ENCODE data around the gene LHX6.

The LHX6 gene

DNA sequence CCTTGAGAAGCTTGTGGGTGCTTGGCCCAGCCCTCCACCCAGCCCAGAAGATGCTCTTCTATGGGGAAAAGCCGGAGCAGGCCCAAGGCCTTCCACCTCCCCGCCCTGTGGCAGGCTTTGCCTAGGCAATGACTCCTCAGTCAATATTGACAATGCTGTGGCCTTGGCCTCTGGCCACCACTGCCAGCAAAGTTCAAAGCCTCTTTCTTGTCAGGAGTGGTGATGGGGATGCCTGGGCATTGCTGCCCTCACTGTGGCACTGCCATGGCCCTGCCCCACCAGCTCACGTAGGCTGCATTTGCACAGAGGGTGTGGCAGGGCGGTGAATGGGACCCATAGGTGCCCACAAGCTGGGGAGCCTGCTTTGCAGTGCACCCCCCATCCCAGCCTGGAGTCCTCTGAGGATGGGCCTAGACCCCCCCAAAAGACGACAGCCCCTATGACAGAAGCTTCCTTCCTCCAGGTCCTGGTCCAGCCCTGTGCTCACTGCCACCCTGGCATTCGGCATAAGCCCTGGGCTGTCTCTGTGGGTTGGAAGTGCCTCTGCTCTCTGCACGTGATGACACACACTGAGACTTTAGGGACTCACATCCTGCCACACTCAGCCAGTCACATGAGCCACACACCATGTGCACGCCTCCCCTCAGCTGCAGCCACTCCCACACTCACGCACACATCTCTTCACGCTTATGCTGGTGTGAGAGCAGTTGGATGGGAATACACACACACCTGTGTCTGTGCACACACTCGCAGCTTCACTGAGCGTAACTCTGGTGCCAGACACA, 38.0 kb downstream of the LHX6 start:
- DNase-seq (ENCODE audit: low spot score) = no peak

DNA sequence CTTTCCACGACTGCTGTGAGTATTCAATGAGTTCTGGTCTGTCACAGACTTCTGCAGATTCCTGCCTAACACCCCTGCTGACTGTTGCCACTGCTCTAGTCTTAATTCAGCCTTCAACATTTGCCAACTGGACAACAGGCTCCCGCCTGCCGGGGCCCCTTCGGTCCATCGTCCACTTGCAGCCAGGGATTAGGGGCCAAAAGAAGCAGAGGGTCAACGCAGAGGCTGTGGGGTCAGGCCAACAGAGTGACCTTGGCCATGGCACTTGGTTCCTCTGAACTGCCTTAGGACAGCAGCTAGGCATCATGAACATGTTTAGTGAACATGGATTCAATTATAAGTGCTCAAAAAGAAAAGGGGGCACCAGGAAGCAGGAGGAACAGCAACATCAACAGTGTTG, 40.4 kb downstream of the LHX6 start:
- no peak for DNase-seq (ENCODE audit: low spot score)

DNA sequence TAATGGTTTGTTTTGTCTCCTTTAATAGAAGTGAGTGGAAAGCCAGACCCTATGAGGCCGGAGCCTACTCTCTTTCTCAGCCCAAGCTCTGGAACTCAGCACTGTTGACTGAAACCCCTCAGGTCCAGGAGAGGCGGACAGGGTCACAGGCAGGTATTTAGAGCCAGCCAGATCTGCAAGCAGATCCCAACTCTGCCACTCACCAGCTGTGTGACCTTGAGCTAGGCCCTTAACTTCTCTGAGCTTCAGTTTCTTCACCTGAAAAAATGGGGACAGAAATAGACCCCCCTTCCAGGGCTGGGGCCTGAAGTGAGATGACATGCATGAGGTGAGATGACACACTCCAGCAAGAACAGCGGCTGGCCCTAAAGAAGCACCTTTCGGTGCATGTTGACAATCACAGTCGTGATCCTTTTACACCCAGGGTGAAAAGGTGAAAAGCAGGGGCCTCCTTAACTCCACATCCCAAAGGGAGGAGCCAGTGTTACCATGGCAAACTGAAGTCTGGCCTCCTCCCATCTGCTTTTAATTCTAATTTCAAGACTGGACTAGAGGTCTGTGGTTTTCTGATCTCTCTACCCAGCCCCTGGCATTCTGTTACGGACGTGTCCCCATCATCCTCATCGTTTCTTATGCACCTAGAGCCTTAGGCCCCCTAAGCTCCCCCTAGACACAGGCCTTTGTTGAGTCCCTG, 41.8 kb downstream of the LHX6 start:
- DNase-seq (ENCODE audit: low spot score) = no peak

DNA sequence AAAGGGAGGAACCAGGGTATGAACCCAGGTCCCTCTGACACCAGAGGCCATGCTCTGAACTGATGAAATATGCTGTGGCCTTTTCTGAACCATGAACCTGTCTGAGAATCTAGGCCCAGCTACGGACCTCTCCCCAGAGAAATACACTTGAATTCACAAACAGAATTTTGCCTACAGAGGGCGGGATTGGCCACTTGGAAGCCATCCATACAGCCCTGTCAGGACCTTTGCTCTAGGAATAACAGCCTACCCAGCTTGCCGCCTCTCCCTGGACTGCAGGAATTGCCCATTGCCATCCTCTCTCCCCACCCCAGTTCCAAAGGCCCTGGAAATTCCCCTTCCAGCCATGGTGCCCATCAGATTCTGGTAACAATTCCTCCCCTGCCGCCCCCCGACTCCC, 42.5 kb downstream of the LHX6 start:
- no peak for DNase-seq (ENCODE audit: low spot score)

DNA sequence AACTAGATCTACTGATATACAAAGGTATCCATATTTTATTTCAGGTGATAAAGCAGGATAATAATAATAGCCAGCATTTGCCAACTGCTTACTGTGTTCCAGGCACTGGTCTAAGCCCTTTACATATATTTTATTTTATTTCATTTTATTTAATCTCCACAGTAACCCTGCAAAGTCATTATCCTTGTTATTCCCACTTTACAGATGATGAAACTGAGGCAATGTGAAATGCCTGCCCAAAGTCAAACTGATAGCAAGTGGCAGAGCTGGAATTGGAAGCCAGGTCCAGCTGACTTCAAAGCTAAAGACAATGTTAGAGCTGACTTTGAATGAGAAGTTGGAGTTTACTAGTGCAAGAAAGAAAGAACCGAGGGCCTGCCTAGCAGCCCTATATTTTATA, 44.2 kb downstream of the LHX6 start:
- DNase-seq (ENCODE audit: low spot score) = no peak

DNA sequence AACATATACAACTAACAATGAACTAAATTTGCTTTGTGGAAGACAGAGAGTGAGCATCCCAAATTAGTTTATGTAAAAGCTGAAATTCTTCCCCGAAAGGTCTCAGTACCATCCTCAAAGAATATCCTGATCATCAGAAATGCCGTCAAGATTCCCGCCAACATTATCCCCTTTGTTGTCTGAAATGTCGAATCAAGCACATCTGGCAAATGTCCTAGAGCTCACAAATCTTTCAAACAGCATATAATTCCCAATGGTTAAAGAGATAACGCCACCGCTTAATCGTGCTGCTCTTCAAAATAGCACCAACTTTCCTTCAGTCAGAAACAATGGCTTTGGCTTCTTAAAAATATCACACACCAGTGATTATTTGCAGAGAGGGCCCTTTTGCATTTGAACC, 45.3 kb downstream of the LHX6 start:
- no peak for DNase-seq (ENCODE audit: low spot score)

DNA sequence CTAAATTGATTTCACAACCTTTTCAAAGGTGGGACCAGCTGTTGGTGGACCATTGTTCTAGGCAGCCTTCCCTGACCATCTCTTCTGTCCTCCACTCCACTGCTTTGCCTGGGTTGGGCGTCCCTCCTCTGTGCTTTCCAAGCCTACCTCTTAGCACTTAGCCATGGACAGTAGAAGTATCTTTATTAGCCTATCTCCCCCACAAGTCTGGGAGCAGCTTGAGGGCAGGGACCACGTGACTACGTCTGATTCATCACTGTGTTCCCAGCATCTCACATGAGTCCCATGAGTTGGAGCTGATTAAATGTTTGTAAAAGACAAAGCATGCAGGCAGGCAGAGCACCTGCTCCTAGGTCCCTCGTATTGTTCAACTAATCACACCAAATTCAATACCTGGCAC, 48.1 kb downstream of the LHX6 start:
- DNase-seq (ENCODE audit: low spot score) = peak; percentile 85

DNA sequence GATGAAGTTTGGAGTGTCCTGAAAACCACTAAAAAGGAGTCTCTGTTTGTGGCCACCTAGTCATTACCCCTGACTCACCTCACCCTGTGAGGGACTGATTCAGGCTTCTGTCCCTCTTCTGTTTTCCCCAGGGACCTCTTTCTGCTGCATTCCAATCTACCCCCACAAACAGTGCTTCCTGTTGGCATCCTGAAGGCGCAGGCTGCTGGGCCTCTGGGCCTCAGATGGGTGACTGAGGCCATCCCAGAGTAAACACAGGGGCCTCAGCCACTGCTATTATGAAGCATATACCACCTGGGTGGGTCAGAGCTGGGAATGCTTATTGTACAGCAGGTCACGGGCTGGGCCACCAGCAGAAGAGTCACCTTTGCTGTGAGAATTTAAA, 49.1 kb downstream of the LHX6 start:
- DNase-seq (ENCODE audit: low spot score) = peak; percentile 67

DNA sequence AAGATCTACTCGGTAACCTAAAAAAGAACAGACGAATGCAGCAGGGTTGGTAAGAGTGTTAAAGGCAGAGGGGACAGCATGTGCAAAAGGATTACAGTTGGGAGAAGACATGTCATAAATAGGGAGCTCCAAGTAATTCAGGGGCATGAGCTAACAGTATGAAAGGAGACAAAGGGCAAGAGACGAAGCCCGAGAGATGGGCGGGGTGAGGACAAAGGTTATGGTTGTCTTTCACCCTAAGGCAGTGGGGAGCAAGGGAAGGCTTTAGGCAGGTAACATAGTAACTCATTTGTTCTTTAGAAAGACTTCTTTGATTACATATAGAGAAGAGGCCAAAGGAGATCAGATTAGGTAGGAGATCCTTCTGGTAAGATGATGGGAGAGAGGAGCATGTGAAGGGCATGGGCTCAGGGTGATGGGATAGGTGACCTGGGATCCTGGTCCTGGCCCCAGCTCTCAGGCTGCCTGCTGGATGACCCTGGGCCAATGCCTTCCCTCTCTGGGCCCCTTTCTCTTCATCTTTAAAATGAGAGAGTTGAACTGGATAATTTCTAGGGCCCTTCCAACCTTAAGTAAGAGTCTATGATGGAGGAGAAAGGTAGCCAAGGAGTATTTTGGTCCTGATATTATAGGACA, 49.6 kb downstream of the LHX6 start:
- no peak for DNase-seq (ENCODE audit: low spot score)

DNA sequence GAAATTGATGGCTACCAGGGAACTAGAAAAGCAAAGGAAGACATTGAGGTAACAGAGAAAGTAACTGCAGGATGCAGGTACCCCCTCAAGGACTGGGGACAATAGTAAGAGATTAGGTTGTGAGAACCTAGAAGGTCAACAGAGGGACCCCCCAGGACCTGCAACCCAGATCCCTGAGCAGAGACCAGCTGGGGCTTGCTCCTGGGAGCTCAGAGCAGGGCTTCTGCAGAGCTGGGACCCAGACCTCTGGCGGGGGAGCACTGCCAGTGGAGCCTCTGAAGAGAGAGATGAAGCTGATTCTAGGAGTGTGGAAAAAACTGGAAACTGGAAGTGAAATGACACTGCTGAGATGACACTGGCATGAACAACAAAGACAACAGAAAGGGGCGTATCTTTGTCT, 51.8 kb downstream of the LHX6 start:
- DNase-seq (ENCODE audit: low spot score) = no peak

DNA sequence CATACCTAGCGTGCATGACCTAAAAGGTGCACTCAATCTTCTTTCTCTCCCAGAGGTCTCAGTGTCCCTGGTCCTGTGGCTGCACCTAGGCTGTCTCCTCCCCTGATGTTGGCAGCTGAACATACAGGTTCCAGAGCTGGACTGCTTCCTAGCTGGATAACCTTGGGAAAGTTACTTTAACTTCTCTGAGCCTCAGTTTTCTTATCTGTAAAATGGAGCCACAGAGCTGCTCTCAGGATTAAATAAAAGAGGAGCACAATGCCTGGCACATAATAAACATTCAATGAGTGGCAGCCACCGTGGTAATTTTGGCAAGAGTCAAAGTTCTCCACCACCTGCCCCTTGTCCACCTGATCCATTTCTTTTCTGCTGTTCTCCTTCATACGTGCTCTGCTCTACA, 55.1 kb downstream of the LHX6 start:
- DNase-seq (ENCODE audit: low spot score) = no peak

DNA sequence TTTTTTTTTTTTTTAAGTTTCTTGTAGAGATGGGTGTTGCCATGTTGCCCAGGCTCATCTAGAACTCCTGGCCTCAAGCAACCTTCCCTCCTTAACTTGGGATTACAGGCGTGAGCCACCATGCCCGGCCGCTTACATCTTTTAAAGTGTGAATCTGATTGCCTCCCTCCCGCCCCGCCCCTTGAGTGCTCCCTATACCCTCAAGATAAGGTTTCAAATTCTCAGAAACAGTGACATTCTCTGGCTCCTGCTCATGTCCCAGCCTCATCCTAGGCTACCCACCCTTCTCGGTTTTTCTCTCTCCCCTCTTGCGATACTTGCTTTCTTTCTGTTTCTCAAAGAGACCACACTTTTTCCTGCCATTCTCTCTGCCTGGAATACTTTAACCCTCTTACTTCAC, 56.6 kb downstream of the LHX6 start:
- no peak for DNase-seq (ENCODE audit: low spot score)

DNA sequence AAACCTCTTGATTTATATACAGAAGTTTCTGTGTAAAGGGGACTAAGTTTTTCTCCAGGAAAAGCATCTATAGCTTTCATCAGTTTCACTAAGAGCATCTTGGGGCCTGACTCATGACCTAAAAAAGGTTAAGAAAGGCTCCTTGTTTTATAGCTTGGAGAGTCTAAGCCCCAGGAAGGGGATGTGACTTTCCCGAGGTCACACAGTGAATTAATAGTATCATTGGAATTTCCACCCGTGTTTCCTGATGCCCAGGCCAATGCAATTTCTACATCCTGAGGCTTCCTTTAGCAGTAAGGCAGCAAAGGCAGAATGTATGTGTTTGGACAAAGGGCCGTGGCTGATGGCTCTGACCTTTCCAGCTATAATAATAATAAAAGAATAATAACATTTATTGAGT, 60.4 kb downstream of the LHX6 start:
- no peak for DNase-seq (ENCODE audit: low spot score)

DNA sequence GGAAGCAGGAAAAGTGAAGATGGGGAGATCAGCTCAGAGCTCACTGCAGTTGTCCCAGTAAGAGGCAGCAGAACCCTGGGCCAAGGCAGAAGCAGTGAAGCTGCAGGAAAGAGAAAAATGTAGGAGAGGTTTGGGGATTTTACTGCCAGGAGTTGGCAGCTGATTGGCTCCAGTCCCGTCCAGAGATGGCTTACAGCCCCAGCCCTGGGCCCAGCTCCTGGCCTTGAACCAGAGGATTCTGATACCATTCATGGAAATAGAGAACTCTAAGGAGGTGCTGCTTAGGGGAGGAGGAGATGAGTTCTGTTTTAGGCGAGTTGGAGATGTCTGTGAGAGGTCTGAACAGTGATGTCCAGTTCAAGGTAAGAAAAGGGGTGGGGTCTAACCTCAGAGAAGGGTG, 64.5 kb downstream of the LHX6 start:
- no peak for DNase-seq (ENCODE audit: low spot score)

DNA sequence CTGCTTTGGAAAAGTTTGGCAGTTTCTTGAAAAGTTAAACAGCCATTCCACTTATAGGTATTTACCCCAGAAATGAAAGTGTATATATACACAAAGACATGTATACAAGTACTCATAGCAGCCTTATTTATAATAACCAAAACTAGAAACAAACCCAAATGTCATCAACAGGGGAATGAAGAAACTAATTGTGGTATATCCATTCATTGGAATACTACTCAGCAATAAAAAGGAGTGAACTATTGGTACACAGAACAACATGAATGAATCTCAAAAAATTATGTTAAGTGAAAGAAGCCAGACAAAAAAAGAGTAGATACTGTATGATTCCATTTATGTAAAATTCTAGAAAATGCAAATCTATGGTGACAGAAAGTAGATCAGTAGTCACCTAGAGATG, 66.3 kb downstream of the LHX6 start:
- DNase-seq (ENCODE audit: low spot score) = no peak

DNA sequence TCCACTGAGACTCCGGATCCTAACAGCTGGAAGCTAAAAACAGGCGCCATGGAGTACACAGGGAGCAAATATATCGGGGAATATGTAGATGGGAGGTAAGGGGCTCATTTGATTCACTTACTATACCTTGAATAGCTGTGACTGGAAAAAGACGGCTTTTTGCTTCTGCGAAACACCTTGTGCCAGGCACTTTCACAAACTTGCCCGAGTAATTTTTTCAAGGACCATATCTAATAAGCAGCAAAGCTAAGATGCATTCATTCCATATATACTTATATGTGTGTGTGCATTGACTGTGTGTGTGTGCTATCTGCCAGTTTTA, 68.9 kb downstream of the LHX6 start:
- no peak for DNase-seq (ENCODE audit: low spot score)

DNA sequence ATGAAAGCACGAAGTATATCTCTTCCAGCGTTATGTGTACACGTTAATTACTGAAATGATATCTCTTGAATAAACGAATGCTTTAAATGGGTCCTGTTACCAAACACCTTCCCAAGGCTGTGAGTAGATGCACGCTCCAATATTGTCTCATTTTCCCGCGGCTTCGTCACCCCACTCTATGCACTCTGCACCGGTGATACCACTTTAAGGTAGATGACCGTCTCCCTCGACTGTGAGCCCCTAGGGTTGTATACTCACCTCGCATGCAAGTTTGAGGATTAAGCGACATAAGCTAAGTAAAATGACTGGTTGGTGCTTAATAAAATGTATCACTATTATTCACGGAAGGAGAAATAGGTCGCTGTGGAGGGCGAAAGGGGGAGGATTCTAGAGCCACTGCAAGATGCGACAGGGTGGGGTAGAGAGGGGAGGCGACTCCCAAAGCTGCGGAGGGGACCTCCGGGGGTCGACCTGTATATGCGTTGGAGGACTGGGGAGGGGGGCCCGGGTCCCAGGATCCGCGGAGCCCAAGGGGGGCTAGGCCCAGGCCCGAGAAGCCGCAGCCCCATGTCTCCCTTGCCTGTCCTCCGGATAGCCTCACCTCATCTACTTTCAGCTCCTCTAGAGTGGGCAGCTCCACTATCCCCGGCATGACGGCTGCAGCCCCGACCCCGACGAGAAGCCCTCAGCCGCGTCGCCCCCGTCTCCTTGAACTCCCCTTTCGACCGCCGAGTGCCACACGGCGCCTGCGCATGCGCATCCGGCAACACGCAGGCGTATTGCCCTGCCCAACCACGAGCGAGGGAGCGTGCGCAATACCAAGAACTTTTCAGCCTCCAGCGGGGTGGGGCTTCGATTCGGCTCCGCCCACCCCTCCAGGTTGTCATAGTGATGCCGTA, 69.5 kb downstream of the LHX6 start, which contains the start of the genes MORN5 and NDUFA8:
Gene MORN5 (plus strand): TSS at position 883 of the 899 bp plus-strand sequence. CDS start 65 bp downstream, outside the sequence.
Gene NDUFA8 (minus strand): TSS at position 754 of the 899 bp plus-strand sequence. CDS start 102 bp downstream, at position 652.
- peak; percentile 100 for DNase-seq (ENCODE audit: low spot score)

DNA sequence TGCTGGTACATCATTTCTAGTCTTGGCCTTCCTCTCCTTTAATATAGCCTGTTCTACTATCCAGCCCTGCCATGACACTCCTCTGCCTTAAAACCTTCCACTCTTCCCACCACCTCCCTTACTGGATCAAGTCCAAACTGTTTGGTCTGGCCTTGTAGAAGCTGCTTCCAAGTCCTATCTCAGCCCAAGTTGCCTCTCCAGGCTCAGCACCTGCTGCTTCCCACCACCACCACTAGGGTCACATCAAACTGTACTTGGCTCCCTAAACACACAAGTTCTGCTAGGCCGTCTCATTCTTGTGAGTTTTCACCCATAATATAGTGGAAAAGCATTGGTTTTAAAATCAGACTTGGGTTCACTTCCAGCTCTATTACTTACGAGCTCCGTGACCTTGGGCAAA, 70.6 kb downstream of the LHX6 start:
- DNase-seq (ENCODE audit: low spot score) = peak; percentile 40

DNA sequence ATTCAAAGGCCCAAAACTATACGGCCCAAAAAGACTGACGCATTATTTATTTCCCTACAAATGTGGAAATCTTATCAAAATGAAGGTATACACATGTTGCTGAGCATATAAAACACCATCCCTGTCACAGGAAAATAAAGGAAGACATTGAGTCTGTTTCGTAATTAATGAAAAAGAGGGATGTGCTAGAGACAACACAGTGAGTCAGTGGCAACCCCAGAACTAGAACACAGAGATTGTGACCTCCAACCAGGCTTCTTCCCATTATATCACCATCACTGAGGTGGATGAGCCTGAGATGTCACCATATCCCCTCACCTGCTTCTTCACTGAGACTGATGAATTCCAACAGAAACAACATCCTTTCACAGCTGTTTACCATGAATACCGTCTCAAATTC, 73.0 kb downstream of the LHX6 start:
- no peak for DNase-seq (ENCODE audit: low spot score)
